RWPE2 (cell line): ENCODE results near the gene INSYN2B.

Experiments
- ATAC-seq: fragments of 200-7000 bp; cut with Tn5 transposase; 3 replicates; pipeline ENCODE4 v1.9.1; 2021; ENCODE audit warnings: low read depth
- DNase-seq: peaks from one replicate; pipeline ENCODE4 v3.0.0-alpha.2; 2020; ENCODE audit warnings: low spot score
- H3K27ac ChIP-seq: fragments of 450-650 bp; 2 replicates; pipeline ENCODE4 v1.5.1; 2017; ENCODE audit warnings: mild to moderate bottlenecking; ENCODE audit not compliant: poor library complexity, severe bottlenecking
- H3K27me3 ChIP-seq: fragments of 250-450 bp; sonication (Bioruptor Pico); 2 replicates; pipeline ENCODE4 v1.5.1; 2021; ENCODE audit warnings: mild to moderate bottlenecking, moderate library complexity; ENCODE audit not compliant: insufficient read depth, poor library complexity, severe bottlenecking
- H3K36me3 ChIP-seq: fragments of 250-450 bp; sonication (Bioruptor Pico); 2 replicates; pipeline ENCODE4 v1.5.1; 2020; ENCODE audit warnings: low read depth, mild to moderate bottlenecking, moderate library complexity
- H3K4me1 ChIP-seq: fragments of 250-450 bp; sonication (Bioruptor Pico); 2 replicates; pipeline ENCODE4 v1.5.1; 2021; ENCODE audit warnings: mild to moderate bottlenecking, moderate library complexity; ENCODE audit not compliant: insufficient read depth, poor library complexity, severe bottlenecking
- H3K4me3 ChIP-seq: fragments of 250-450 bp; sonication (Bioruptor Pico); 2 replicates; pipeline ENCODE4 v1.5.1; 2021; ENCODE audit warnings: mild to moderate bottlenecking, moderate library complexity; ENCODE audit not compliant: severe bottlenecking
- H3K9me3 ChIP-seq: fragments of 250-450 bp; sonication (Bioruptor Pico); 2 replicates; pipeline ENCODE4 v1.5.1; 2021; ENCODE audit warnings: mild to moderate bottlenecking, moderate library complexity; ENCODE audit not compliant: severe bottlenecking
- CTCF ChIP-seq: fragments of 450-650 bp; IDR thresholded peaks from one replicate; pipeline ENCODE4 v1.5.1; 2017; ENCODE audit warnings: mild to moderate bottlenecking, moderate library complexity; ENCODE audit not compliant: poor library complexity, severe bottlenecking

Gene INSYN2B

GRCh38 chr5:169921949-169922348 lies 58.3 kb downstream of the INSYN2B start:
- H3K4me1 ChIP-seq: no peaks in the 10 kb centered on the region
- no peak for ATAC-seq

GRCh38 chr5:169921384-169921783 lies 58.9 kb downstream of the INSYN2B start:
- H3K27ac ChIP-seq: no peak overlapping the region

More at GRCh38 chr5:169921949-169922348, 58.3 kb downstream of the INSYN2B start:
- no peaks in the 10 kb centered on the region for H3K9me3 ChIP-seq
- H3K4me3 ChIP-seq: no peak overlapping the region
- H3K27me3 ChIP-seq: no peaks in the 10 kb centered on the region
- TF ChIP-seq CTCF: no peak
- H3K36me3 ChIP-seq: no peaks in the 10 kb centered on the region
- DNase-seq: no peak
- H3K27ac ChIP-seq: no peak overlapping the region

GRCh38 chr5:169920474-169920873 lies 59.8 kb downstream of the INSYN2B start:
- Histone ChIP-seq H3K9me3 (no peaks in the 10 kb centered on the region), H3K27me3 (no peaks in the 10 kb centered on the region), H3K27ac (no peak overlapping the region), H3K36me3 (no peaks in the 10 kb centered on the region), H3K4me3 (no peak overlapping the region), H3K4me1 (no peaks in the 10 kb centered on the region)
- no peak for DNase-seq
- ATAC-seq: no peak
- no peak for TF ChIP-seq CTCF

More at GRCh38 chr5:169921384-169921783, 58.9 kb downstream of the INSYN2B start:
- no peak for DNase-seq
- H3K4me3 ChIP-seq: no peak overlapping the region
- H3K36me3 ChIP-seq: no peaks in the 10 kb centered on the region
- TF ChIP-seq CTCF: no peak
- H3K9me3 ChIP-seq: no peaks in the 10 kb centered on the region
- H3K4me1 ChIP-seq: no peaks in the 10 kb centered on the region
- H3K27me3 ChIP-seq: no peaks in the 10 kb centered on the region
- no peak for ATAC-seq

GRCh38 chr5:169918228-169918627 lies 62.1 kb downstream of the INSYN2B start:
- no peak for DNase-seq

GRCh38 chr5:169917500-169917899 lies 62.8 kb downstream of the INSYN2B start:
- Histone ChIP-seq H3K4me3 (no peak overlapping the region), H3K9me3 (no peaks in the 10 kb centered on the region), H3K27me3 (no peaks in the 10 kb centered on the region), H3K4me1 (no peaks in the 10 kb centered on the region), H3K36me3 (no peaks in the 10 kb centered on the region), H3K27ac (no peak overlapping the region)
- no peak for TF ChIP-seq CTCF
- ATAC-seq (no peak), DNase-seq (no peak)

More at GRCh38 chr5:169918228-169918627, 62.1 kb downstream of the INSYN2B start:
- no peak for ATAC-seq
- Histone ChIP-seq H3K4me1 (no peaks in the 10 kb centered on the region), H3K27ac (no peak overlapping the region), H3K4me3 (no peak overlapping the region), H3K27me3 (no peaks in the 10 kb centered on the region), H3K36me3 (no peaks in the 10 kb centered on the region), H3K9me3 (no peaks in the 10 kb centered on the region)
- no peak for TF ChIP-seq CTCF
